G401 (cell line): Measurements from ENCODE around the gene DNAAF1. TPM values are rescaled to one million over a fixed set of nuclear protein-coding genes. Genes with fewer than 3 reads are reported as not detected.

Experiments used
- DNase-seq: peaks from one replicate; pipeline ENCODE4 v3.0.0-alpha.2; 2015; ENCODE audit warnings: low spot score
- in situ Hi-C: cut with HindIII; loops from 2 replicates; pipeline ENCODE4 v1.10.0; 2016; ENCODE audit warnings: low sequenced_read_pairs, mixed read lengths
- total RNA-seq: library from RNA; depleted of rRNA; stranded (reverse); fragments of >200 nt; shearing (Covaris generic); gene quantifications from 2 replicates; pipeline ENCODE4 v1.2.3, GENCODE V29; 2014

Gene DNAAF1
- total RNA-seq, 1 experiment from 2014 or later = not detected

DNA sequence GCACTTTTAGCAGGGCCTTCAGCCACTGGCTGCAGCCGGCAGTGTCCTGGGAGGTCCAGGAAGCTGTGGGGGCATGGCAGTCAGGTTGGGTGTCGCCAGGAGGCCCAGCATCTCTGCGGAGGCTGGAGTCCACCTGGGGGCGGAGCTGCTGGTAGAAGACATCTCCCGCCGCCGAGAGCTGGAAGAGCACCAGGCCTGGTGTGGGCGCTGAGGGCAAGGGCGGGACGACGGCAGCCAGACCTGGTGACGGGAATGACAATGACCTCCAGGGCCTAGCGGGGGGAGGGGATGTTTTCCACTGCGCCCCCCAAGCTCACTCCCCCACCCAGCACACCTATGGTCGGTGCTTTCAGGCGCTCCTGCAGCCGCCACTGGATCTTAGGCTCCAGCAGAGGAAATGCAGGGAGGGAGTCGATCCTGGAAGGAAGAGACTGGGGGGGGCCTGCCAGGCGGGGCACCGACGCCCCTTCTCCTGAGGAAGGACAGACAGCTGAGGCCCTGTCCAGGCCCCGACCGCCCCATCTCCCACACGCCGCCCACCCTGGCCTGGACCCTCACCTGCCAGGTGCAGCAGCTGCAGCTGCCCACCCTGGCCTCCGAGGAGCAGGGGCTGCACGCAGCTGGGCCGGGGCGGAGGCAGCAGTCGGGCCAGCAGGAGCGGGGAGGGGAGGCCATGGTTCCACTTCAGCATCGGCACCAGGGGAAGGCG, 34.7 kb downstream of the DNAAF1 start:
- in situ Hi-C loops = no loop called here
- no peak for DNase-seq

DNA sequence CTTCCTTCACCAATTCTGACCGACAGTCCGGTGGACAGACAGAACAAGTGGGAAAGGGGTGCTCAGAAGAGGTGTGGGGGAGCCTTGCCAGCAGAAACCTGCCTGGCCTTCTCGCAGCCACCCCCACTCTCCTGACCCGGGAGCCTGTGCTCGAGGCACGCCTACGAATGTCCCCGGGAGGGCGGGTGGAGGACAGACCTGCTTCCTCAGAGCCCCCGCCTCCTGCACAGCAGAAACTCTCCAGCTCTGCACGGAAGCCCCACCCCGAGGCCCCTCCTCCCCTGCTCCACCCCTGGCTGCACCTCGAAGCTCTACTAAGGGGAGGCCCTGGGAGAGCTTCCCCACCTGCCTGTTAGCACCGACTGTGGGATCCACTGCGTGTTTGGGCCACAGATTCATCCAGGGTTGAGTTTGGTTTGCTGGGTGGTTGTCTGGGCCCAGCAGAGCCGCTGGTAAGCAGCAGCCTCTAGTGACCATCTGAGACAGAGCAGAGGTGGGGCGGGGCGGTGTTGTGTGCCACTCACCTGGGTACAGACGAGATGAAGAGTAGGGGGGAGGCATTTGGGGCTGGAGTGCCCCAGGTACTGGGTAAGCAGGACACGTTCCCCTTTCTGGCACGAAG, 35.5 kb downstream of the DNAAF1 start:
- in situ Hi-C loops = no loop called here
- no peak for DNase-seq

DNA sequence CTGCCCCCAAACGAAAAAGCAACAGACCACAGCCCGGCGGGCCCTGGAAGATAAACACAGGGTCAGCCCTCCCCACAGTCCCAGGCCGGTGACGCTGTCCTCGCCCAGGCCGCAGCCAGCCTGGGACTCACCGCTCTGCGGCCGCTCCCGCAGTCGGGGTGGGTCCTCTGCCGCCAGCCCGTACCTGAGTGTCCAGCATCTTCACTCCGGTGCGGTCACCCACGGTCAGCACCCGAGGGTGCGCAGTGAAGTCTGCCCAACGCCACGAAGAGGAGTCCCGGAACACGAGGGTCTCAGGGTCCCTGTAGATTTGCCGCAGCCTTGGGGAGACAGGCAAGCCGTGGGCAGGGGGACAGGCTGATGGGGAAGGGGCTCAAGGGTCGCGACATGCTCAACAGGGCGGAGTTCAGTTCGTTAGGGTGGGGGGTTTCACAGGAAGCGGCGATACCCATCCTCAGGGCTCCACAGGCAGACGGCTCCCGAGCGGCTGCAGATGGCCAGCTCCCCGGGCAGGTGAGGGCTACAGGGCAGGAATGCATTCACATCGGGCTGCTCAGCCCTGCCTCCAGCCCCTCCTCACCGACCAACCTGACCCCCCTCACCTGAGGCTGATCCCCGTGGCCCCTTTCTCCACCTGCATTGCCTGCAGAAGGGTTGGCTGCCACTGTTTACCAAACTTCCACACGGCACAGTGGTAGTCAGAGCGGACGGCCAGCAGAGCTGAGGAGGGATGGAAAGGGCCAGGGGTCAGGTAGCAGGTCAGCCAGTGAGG, 36.2 kb downstream of the DNAAF1 start:
- in situ Hi-C loops = no loop called here
- no peak for DNase-seq

DNA sequence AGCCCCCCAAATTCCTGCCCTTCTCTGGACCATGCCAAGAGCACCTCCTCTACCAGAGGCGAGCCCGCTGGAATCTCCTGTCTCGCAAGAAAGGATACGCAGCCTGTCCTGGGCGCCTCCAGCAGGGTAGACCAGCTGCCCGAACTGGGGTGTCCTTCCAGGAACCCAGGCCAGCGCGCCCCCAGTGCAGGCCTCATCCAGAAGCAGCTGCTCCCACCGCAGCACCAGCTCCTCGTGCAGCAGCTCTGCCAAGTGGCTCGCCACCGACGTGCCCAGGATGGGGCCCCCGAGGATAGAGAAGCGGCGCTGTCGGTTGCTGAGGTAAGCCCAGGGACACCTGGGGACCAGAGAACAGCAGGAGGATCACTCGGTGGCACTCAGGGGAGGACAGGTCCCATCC, 37.0 kb downstream of the DNAAF1 start:
- no peak for DNase-seq
- in situ Hi-C loops = no loop called here

DNA sequence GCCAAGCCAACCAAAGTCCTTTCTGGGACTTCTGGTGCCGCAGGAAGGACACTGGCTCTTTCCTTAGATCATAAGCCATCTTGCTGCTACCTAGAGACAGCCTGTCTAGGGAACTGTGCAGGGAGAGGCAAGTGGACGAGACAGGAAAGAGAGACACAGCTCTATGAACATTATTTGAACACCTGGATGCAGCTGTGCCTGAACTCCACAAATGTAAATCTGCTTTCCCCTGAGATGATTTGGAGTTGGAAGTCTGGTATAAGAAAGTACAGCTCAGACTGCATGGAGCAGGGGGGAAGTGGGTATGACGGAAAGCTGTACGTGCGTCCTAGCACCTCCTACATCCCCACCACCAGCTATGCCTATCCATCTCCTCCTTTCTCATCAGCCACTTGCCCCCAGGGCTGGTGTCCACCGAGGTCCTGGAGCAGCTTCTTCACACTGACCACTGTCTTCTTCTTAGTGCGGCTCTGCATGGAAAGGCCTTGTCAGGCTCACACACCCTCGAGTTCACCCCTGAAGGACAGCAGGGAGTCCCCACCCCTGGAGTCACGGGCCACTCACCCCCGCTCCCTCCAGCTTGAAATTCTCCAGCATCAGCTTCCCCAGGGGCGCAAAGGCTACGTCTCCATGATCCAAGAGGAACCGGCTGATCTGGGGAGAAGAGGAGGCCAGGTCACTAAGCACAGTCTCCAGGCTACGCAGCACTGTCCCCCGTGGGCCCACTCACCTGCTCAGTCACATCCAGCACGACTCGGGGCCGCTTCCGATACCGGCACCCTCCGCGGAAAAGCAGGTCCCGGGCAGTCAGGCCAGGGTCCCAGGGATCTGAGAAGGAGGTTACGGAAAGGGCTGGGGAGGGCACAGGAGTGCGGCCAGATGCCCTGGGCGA, 37.8 kb downstream of the DNAAF1 start:
- in situ Hi-C loops = no loop called here
- DNase-seq = no peak

DNA sequence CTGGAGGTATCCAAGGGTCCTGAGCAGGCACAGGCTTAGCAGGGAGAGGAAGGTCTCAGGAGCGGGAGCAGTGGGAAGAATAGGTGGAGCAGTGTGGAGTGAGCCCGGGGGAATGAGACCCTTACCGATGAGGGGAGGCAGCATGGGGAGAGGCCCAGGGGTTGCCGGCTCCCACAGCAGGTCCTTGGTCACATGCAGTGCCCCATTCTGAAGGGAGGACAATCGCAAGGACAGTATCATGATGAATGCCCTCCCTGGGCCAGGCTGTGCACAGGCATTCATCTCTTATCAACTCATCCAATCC, 38.4 kb downstream of the DNAAF1 start:
- in situ Hi-C loops = no loop called here
- DNase-seq = no peak

DNA sequence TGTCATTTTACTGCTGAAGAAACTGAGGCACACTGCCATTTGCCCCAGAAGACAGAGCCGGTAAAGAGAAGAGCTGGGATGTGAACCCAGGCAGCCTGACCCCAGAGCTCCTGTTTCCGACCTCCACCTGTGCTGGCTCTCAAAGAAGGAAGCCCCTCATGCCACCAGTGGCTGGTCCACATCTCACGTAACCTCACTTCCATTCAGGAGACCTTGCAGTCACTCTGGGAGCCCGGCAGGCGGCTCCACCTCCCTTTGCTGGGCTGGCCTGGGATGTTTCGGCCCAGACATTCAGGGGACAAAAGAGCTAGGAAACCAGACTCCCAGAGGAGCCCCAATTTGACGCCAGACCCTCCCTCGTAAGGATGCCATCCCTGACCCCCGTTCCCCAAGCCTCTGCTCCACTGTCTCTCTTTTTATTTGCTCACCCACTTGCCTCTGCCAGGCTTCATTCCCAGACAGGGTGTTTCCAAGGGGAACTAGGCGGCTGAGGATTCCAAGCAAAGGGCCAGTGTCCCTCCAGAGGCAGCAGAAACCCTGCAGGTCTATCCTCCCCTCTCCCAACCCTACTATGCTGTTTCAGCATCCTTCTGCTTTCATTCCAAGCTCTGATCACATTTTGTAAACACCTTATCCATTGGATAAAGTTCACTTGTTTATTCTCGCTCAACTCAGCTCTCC, 38.9 kb downstream of the DNAAF1 start:
- in situ Hi-C loops = no loop called here
- DNase-seq = no peak

DNA sequence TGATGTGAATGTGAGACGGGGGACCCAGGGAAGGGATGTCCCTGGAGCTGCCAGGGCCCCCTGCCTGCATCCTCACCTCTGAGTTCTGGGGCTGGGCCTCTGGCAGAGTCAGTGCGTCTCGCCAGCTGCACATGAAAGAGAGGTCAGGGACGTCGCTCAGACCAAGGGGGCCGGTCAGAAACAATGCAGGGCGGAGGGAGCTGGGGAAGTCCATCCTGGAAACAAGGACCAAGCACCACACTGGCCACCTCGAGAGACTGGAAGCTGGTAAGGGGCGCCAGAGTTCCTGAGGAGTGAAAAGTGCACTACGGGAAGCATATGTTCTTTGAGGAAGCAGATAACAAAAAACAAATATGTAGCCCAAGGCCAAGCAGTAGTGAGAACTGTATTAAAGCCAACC, 39.7 kb downstream of the DNAAF1 start:
- in situ Hi-C loops = no loop called here
- no peak for DNase-seq

DNA sequence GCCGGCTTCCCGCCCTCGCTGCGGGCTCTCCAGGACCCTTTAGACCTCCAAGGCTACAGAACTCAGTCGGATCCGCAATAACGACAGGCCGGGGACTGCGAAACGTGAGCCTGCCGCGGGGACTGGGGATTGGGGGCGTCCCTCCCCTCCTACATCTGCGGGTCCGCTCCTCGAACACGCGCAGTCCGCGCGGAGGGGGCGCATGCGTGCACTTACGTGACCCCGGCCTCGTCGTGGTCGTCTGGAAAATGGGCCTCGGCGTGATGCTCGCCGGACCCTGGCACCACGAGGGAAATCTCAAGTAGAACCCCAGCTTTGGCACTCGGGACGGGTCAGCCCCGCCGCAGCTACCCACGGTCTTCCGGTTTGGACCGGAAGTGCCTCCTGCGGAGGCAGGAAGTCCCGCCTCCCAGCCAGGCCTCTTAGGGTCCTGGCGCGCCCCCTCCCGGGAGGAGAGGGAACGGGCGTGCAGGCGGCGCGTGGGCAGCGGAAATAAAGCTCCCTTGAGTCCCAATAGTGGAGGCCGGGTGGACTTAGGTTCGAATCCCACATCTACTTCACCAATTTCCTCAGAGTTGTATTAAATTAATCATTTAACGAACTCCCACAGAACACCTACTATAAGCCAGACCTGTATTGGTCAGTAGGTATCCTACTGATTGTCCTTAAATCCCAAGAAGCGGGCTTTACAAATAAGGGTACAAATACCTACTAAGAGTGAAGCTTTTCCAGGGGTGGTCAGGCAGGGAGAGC, 41.8 kb downstream of the DNAAF1 start, which contains the start of gene TAF1C:
Gene TAF1C, minus strand, starts transcription at position 373 of the 753 bp plus-strand sequence. CDS start 2,069 bp downstream, outside the sequence.
- peak; percentile 91 for DNase-seq
- in situ Hi-C loops = no loop called here

DNA sequence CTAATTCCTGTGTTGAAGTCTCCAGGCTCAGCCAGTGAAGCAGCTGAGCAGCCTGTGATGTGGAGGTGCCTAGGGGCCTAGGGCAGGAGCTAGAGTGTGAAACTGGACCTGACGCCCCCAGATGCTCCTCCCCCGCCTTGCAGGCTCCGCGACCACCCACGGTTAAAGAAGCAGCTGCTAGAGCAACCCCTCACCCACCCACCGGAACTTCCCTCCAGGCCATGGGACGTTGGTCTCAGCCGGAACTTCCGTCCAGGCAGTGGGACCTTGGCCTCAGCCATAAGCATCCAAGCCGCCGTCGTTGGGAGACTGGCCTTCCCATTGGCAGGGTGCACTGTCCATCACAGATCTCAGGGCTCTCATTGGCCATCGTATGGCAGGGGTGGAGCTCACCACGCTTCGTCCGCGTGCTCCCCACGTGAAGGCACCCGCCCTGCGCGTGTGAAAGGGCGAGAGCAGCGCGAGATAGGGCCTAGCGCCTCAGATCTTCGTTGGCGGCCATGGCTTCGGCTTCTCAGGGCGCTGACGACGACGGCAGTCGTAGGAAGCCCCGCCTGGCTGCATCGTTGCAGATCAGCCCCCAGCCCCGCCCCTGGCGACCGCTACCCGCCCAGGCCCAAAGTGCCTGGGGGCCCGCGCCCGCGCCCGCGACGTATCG, 45.8 kb downstream of the DNAAF1 start, which contains the start of gene ADAD2:
Gene ADAD2, plus strand, starts transcription at position 427 of the 658 bp plus-strand sequence. Its CDS starts 74 bp downstream, at position 501.
- no peak for DNase-seq
- in situ Hi-C loops = no loop called here

DNA sequence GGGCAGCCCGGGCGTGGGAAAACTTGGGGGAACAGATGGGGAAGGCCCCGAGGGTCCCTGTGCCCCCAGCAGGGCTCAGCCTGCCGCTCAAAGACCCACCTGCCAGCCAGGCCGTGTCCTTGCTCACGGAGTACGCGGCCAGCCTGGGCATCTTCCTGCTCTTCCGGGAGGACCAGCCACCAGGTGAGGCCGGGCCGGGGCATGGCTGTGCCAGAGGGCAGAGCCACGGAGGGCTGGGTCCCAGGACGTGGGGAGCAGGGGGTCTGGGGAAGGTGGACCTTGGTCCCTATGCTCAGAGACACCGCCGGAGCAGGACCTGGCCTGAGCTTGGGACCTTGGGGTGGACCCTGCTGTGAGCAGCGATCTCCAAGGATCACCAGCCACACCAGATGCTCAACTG, 46.4 kb downstream of the DNAAF1 start:
- in situ Hi-C loops = no loop called here
- no peak for DNase-seq

DNA sequence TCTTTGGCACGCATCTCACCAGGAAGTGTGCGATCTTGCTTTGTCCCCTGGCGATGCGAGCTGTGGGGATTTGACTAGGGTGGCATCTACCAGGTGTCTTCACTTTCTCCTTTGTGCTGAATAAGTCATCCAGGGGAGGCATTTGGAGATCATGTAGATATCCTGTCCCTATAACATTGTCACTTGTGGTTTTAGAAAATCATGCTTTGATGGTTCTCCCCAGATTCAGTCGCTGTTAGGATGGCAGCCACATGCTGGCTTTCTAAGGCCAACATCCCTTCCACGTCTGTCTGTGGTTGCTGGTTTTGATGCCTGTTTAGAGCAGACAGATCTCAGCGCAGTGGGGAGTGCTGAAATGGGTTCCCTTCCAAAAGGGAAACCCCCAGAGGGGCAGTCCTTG, 48.4 kb downstream of the DNAAF1 start:
- in situ Hi-C loops = no loop called here

DNA sequence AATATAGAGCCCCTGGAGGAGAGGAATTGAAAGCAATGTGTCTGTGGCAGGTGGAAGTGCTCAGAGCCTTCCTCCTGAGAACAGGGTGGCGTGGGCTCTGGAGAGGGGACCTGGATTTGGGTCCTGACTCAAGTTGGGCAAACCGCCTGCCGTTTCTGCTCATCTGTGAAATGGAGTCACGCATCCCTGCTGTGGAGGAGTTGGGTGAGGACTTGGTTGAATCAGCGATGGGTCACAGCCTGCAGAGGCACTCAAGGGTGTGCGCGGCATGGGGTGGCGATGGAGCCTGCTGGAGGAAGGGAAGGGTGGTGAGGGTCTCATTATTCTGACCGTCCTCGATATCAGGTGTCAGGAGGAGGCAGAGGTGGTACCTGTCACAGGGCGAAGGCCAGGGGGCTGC, 48.9 kb downstream of the DNAAF1 start:
- no peak for DNase-seq
- in situ Hi-C loops = no loop called here

More for the DNA sequence above, 48.4 kb downstream of the DNAAF1 start:
- DNase-seq = no peak

DNA sequence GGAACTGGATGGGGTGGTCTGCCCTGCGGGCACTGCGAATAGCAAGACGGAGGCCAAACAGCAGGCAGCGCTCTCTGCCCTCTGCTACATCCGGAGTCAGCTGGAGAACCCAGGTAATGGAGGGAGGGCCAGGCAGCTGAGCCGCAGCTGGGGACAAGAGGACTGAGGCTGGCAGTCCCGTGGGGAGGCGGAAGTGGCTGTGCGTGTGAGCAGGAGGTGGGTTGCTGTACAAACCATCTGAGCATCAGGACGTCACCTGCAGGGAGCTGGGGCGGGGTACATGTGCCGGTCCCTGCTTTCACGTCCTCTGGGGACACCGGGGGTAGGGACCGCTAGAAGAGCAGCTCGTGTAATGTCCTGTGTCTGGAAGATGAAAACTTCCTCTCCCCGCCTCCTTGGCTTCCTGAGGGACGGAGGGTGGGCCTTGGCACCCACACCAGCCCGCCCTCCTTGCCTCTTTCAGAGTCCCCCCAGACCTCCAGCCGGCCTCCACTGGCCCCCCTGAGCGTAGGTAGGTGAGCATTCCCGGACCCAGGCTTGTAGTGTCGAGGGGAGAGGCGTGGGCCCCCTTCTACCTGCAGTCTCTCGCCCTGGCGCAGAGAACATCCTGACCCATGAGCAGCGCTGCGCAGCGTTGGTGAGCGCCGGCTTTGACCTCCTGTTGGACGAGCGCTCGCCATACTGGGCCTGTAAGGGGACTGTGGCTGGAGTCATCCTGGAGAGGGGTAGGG, 49.5 kb downstream of the DNAAF1 start:
- DNase-seq = no peak
- in situ Hi-C loops = no loop called here

DNA sequence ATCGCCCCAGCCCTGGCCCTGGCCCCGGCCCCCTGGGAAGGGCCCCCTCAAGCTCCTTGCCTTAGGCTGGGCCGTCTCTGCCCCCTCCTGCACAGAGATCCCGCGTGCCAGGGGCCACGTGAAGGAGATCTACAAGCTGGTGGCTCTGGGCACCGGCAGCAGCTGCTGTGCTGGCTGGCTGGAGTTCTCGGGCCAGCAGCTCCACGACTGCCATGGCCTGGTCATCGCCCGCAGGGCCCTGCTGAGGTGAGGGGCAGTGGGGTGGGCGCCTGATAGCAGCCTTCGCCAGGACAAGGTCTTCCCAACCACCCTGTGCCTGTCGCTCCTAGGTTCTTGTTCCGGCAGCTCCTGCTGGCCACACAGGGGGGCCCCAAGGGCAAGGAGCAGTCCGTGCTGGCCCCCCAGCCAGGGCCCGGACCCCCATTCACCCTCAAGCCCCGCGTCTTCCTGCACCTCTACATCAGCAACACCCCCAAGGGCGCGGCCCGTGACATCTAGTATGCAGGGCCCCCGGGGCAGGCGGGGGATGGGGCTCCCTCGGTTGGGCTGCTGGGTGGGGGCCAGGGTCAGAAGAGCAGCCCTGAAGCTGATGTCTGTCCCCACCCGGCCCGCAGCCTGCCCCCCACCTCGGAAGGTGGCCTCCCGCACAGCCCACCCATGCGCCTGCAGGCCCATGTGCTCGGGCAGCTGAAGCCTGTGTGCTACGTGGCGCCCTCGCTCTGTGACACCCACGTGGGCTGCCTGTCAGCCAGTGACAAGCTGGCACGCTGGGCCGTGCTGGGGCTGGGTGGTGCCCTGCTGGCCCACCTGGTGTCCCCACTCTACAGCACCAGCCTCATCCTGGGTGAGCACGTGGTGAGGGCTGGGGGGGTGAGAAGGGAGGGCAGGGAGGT, 50.3 kb downstream of the DNAAF1 start:
- no peak for DNase-seq
- in situ Hi-C loops = no loop called here

DNA sequence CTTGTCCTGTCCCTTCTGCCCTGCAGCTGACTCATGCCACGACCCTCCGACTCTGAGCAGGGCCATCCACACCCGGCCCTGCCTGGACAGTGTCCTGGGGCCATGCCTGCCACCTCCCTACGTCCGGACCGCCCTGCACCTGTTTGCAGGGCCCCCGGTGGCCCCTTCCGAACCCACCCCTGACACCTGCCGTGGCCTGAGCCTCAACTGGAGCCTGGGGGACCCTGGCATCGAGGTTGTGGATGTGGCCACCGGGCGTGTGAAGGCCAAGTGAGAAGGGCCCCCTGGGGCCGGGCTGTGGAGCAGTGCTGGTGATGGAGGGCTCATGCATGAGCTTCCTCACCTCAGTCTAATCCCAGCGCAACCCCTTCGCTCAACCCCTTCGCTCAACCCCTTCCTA, 51.0 kb downstream of the DNAAF1 start:
- in situ Hi-C loops = no loop called here
- DNase-seq = no peak
